ENCODE measurements around the gene ITGB6.

The ITGB6 gene

GRCh38 chr2:160227293-160227915 is 27.3 kb upstream of the ITGB6 start:
- DNase-seq (ENCODE audit: low read depth) = peak; percentile 52
- no peak overlapping the region for H3K4me3 ChIP-seq (replicated peaks; ENCODE audit: low read depth, low read length)
- TF ChIP-seq, protein P1, sequence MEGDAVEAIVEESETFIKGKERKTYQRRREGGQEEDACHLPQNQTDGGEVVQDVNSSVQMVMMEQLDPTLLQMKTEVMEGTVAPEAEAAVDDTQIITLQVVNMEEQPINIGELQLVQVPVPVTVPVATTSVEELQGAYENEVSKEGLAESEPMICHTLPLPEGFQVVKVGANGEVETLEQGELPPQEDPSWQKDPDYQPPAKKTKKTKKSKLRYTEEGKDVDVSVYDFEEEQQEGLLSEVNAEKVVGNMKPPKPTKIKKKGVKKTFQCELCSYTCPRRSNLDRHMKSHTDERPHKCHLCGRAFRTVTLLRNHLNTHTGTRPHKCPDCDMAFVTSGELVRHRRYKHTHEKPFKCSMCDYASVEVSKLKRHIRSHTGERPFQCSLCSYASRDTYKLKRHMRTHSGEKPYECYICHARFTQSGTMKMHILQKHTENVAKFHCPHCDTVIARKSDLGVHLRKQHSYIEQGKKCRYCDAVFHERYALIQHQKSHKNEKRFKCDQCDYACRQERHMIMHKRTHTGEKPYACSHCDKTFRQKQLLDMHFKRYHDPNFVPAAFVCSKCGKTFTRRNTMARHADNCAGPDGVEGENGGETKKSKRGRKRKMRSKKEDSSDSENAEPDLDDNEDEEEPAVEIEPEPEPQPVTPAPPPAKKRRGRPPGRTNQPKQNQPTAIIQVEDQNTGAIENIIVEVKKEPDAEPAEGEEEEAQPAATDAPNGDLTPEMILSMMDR (IDR thresholded peaks at IDR 0.05; ENCODE audit: low read length, missing control alignments) = no peak

GRCh38 chr2:160226367-160226766 is 26.3 kb upstream of the ITGB6 start:
- DNase-seq (ENCODE audit: low read depth) = no peak
- H3K4me3 ChIP-seq (replicated peaks; ENCODE audit: low read depth, low read length) = no peak overlapping the region
- TF ChIP-seq, protein P1 (IDR thresholded peaks at IDR 0.05; ENCODE audit: low read length, missing control alignments) = no peak

DNA sequence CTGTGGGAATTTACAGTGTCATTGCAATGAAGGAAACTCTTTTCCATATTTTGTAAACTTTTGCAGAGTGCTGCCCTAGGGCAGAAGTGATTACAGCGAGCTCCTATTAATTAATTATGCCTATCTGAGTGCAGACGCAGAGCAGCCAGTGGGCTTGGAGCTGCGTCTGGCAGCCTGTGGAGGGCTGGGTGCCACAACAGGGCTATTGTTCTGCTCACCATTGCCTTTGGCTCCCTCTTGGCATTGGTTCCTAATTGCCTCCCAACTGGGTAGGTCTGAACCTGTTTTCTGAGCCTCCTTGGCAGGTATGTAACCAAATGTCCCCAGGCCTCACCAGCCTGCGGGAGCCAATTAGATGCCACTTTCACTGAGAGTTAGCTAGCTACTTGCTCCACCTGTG is 25.6 kb upstream of the ITGB6 start:
- DNase-seq (ENCODE audit: low read depth) = no peak
- no peak overlapping the region for H3K4me3 ChIP-seq (replicated peaks; ENCODE audit: low read depth, low read length)
- TF ChIP-seq, protein P1 (IDR thresholded peaks at IDR 0.05; ENCODE audit: low read length, missing control alignments) = no peak

- H3K4me3 ChIP-seq (replicated peaks; ENCODE audit: low read depth, low read length) = peak overlapping the region; percentile 5
- no peak for DNase-seq (ENCODE audit: low read depth)
- TF ChIP-seq, protein P1 (IDR thresholded peaks at IDR 0.05; ENCODE audit: low read length, missing control alignments) = no peak
Observed at GRCh38 chr2:160224507-160224906, 24.4 kb upstream of the ITGB6 start.

DNA sequence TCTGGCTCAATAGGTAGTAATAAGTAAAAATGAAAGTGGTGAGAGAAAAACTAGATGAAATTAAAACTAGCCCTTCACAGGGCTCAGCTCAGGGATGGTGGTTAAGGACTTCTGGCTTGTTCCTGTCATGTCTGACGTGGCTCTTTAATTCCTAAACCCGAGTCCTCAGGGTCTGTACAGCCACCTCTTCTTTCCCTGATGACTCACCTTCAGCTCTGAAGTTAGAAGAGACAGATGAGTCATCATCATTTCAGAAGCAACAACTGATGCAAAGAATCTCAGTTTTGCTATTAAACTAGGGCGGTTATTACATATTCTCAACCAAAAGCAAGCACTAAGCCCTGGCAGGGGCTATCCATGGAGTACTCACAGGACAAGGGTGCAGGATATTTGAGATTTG is 24.0 kb upstream of the ITGB6 start:
- DNase-seq (ENCODE audit: low read depth) = peak; percentile 89
- TF ChIP-seq, protein P1 (IDR thresholded peaks at IDR 0.05; ENCODE audit: low read length, missing control alignments) = no peak
- H3K4me3 ChIP-seq (replicated peaks; ENCODE audit: low read depth, low read length) = peak overlapping the region; percentile 5

- H3K4me3 ChIP-seq (replicated peaks; ENCODE audit: low read depth, low read length) = no peak overlapping the region
- no peak for DNase-seq (ENCODE audit: low read depth)
- TF ChIP-seq, protein P1 (IDR thresholded peaks at IDR 0.05; ENCODE audit: low read length, missing control alignments) = no peak
Observed at GRCh38 chr2:160223560-160223959, 23.5 kb upstream of the ITGB6 start.

Data from fibroblast of pulmonary artery (primary cell).